ENCODE data around the gene ANKUB1. TPM values are rescaled to one million over a fixed set of nuclear protein-coding genes. Genes with fewer than 3 reads are reported as not detected.
A peak's percentile ranks its signal among the peaks of the same experiment; 100 is the strongest.

The ANKUB1 gene
- total and polyA plus RNA-seq, 9 of the 15 experiments (the other 6 are each of a cell fraction or from before 2014, with no cell fraction given) = not detected

DNA sequence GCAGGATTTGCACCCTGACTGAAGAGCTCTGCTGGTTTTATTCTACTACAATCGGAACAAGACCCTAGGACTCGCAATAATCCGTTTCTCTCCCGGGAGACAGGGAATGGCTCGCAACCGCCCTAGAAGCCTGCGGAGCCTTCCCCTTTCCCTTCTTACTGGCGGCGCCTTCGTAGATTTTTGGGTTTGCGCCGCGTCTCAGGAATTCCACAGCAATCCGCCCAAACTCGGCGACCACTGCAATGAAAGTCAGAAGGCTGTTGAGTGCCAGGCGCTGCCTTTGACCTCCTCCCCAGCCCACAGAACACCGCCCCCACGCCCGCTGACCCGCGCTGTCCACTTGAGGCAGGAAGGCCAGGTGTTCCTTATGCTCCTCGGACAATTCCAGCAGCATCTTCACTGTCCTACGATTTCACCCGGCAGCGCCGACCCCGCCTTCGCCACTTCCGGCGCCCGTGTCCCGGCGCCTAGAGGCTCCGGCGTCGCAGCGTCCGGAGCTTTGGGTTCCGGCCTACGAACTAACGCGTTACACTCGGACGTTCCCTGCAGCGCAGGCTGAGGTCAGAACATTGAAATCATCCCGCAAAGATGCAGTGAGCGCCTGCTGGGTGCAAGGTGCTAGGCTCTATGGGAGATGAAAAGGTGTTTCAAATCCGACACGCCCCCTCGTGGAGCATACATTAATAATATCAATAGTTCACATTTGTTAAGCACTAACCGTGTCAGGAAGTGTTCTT lies 40.1 kb downstream of the ANKUB1 start, which contains the start of gene COMMD2 (continued):
- TF ChIP-seq, protein P1, sequence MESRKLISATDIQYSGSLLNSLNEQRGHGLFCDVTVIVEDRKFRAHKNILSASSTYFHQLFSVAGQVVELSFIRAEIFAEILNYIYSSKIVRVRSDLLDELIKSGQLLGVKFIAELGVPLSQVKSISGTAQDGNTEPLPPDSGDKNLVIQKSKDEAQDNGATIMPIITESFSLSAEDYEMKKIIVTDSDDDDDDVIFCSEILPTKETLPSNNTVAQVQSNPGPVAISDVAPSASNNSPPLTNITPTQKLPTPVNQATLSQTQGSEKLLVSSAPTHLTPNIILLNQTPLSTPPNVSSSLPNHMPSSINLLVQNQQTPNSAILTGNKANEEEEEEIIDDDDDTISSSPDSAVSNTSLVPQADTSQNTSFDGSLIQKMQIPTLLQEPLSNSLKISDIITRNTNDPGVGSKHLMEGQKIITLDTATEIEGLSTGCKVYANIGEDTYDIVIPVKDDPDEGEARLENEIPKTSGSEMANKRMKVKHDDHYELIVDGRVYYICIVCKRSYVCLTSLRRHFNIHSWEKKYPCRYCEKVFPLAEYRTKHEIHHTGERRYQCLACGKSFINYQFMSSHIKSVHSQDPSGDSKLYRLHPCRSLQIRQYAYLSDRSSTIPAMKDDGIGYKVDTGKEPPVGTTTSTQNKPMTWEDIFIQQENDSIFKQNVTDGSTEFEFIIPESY (CRISPR knock-in tag; IDR thresholded peaks at IDR 0.05) = peak; percentile 62; the same call in 1 of the 2 replicates
- TF ChIP-seq, protein P2, sequence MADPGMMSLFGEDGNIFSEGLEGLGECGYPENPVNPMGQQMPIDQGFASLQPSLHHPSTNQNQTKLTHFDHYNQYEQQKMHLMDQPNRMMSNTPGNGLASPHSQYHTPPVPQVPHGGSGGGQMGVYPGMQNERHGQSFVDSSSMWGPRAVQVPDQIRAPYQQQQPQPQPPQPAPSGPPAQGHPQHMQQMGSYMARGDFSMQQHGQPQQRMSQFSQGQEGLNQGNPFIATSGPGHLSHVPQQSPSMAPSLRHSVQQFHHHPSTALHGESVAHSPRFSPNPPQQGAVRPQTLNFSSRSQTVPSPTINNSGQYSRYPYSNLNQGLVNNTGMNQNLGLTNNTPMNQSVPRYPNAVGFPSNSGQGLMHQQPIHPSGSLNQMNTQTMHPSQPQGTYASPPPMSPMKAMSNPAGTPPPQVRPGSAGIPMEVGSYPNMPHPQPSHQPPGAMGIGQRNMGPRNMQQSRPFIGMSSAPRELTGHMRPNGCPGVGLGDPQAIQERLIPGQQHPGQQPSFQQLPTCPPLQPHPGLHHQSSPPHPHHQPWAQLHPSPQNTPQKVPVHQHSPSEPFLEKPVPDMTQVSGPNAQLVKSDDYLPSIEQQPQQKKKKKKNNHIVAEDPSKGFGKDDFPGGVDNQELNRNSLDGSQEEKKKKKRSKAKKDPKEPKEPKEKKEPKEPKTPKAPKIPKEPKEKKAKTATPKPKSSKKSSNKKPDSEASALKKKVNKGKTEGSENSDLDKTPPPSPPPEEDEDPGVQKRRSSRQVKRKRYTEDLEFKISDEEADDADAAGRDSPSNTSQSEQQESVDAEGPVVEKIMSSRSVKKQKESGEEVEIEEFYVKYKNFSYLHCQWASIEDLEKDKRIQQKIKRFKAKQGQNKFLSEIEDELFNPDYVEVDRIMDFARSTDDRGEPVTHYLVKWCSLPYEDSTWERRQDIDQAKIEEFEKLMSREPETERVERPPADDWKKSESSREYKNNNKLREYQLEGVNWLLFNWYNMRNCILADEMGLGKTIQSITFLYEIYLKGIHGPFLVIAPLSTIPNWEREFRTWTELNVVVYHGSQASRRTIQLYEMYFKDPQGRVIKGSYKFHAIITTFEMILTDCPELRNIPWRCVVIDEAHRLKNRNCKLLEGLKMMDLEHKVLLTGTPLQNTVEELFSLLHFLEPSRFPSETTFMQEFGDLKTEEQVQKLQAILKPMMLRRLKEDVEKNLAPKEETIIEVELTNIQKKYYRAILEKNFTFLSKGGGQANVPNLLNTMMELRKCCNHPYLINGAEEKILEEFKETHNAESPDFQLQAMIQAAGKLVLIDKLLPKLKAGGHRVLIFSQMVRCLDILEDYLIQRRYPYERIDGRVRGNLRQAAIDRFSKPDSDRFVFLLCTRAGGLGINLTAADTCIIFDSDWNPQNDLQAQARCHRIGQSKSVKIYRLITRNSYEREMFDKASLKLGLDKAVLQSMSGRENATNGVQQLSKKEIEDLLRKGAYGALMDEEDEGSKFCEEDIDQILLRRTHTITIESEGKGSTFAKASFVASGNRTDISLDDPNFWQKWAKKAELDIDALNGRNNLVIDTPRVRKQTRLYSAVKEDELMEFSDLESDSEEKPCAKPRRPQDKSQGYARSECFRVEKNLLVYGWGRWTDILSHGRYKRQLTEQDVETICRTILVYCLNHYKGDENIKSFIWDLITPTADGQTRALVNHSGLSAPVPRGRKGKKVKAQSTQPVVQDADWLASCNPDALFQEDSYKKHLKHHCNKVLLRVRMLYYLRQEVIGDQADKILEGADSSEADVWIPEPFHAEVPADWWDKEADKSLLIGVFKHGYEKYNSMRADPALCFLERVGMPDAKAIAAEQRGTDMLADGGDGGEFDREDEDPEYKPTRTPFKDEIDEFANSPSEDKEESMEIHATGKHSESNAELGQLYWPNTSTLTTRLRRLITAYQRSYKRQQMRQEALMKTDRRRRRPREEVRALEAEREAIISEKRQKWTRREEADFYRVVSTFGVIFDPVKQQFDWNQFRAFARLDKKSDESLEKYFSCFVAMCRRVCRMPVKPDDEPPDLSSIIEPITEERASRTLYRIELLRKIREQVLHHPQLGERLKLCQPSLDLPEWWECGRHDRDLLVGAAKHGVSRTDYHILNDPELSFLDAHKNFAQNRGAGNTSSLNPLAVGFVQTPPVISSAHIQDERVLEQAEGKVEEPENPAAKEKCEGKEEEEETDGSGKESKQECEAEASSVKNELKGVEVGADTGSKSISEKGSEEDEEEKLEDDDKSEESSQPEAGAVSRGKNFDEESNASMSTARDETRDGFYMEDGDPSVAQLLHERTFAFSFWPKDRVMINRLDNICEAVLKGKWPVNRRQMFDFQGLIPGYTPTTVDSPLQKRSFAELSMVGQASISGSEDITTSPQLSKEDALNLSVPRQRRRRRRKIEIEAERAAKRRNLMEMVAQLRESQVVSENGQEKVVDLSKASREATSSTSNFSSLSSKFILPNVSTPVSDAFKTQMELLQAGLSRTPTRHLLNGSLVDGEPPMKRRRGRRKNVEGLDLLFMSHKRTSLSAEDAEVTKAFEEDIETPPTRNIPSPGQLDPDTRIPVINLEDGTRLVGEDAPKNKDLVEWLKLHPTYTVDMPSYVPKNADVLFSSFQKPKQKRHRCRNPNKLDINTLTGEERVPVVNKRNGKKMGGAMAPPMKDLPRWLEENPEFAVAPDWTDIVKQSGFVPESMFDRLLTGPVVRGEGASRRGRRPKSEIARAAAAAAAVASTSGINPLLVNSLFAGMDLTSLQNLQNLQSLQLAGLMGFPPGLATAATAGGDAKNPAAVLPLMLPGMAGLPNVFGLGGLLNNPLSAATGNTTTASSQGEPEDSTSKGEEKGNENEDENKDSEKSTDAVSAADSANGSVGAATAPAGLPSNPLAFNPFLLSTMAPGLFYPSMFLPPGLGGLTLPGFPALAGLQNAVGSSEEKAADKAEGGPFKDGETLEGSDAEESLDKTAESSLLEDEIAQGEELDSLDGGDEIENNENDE (IDR thresholded peaks at IDR 0.05; ENCODE audit: low read depth, low read length) = peak; percentile 44
- TF ChIP-seq, protein P3, sequence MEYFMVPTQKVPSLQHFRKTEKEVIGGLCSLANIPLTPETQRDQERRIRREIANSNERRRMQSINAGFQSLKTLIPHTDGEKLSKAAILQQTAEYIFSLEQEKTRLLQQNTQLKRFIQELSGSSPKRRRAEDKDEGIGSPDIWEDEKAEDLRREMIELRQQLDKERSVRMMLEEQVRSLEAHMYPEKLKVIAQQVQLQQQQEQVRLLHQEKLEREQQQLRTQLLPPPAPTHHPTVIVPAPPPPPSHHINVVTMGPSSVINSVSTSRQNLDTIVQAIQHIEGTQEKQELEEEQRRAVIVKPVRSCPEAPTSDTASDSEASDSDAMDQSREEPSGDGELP (CRISPR knock-in tag; IDR thresholded peaks at IDR 0.05; ENCODE audit: borderline replicate concordance) = peak; percentile 82
- TF ChIP-seq PHB2 (IDR thresholded peaks at IDR 0.05; ENCODE audit: low read depth) (no peak), GABPA (tag; conservative IDR thresholded peaks at IDR 0.05; ENCODE audit: low read depth) (peak; percentile 98), EP300 (IDR thresholded peaks at IDR 0.05; ENCODE audit: low read length) (peak; percentile 74), HCFC1 (IDR thresholded peaks at IDR 0.05; ENCODE audit: low read depth, low read length) (peak; percentile 88)
- TF ChIP-seq, protein P4, sequence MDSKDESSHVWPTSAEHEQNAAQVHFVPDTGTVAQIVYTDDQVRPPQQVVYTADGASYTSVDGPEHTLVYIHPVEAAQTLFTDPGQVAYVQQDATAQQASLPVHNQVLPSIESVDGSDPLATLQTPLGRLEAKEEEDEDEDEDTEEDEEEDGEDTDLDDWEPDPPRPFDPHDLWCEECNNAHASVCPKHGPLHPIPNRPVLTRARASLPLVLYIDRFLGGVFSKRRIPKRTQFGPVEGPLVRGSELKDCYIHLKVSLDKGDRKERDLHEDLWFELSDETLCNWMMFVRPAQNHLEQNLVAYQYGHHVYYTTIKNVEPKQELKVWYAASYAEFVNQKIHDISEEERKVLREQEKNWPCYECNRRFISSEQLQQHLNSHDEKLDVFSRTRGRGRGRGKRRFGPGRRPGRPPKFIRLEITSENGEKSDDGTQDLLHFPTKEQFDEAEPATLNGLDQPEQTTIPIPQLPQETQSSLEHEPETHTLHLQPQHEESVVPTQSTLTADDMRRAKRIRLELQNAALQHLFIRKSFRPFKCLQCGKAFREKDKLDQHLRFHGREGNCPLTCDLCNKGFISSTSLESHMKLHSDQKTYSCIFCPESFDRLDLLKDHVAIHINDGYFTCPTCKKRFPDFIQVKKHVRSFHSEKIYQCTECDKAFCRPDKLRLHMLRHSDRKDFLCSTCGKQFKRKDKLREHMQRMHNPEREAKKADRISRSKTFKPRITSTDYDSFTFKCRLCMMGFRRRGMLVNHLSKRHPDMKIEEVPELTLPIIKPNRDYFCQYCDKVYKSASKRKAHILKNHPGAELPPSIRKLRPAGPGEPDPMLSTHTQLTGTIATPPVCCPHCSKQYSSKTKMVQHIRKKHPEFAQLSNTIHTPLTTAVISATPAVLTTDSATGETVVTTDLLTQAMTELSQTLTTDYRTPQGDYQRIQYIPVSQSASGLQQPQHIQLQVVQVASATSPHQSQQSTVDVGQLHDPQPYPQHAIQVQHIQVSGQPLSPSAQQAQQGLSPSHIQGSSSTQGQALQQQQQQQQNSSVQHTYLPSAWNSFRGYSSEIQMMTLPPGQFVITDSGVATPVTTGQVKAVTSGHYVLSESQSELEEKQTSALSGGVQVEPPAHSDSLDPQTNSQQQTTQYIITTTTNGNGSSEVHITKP (IDR thresholded peaks at IDR 0.05; ENCODE audit: partially characterized antibody) = peak; percentile 60
